HG03575 (cell line): Measurements from ENCODE around the gene ERFE.
"Not testable (repeated sequence)": the region's sequence is repeated elsewhere in the genome, so short reads cannot be mapped to it uniquely, and the experiment has no call there.

ENCODE experiments used
- ATAC-seq: cut with Tn5 transposase; IDR thresholded peaks from one replicate; pipeline ENCODE4 v1.9.1; 2021; ENCODE audit not compliant: unreplicated experiment, insufficient number of reproducible peaks, low FRiP score; ENCODE audit errors: extremely low read depth

Gene ERFE

DNA sequence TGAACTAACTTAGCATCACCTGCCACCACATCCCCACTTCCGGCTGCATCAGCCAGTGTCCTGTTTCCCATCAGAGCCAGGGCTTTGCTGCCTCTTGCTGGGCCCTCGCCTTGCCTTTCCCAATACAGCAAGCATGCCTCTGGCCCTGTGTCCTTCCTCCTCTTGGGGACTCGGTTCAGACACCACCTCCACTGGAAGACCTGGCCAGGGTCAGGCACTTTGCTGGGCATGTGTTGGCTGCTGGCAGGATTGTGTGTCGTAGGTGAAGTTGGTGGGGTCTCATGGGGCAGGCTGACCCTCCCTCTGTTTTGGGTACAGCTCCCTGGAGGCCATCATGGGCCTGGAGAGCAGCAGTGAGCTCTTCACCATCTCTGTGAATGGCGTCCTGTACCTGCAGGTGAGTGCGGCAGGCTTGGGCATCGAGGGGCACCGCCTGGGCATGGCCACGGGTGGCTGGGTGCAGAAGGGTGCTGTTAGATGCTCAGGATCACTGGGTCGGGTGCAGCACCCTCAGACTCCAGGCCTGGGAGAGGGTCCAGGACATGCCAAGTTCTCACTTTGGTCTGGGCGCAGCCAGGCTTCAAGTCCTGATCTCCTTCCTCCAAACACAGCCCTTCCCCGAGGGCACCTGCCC lies 6.6 kb downstream of the ERFE start:
- no peak for ATAC-seq

DNA sequence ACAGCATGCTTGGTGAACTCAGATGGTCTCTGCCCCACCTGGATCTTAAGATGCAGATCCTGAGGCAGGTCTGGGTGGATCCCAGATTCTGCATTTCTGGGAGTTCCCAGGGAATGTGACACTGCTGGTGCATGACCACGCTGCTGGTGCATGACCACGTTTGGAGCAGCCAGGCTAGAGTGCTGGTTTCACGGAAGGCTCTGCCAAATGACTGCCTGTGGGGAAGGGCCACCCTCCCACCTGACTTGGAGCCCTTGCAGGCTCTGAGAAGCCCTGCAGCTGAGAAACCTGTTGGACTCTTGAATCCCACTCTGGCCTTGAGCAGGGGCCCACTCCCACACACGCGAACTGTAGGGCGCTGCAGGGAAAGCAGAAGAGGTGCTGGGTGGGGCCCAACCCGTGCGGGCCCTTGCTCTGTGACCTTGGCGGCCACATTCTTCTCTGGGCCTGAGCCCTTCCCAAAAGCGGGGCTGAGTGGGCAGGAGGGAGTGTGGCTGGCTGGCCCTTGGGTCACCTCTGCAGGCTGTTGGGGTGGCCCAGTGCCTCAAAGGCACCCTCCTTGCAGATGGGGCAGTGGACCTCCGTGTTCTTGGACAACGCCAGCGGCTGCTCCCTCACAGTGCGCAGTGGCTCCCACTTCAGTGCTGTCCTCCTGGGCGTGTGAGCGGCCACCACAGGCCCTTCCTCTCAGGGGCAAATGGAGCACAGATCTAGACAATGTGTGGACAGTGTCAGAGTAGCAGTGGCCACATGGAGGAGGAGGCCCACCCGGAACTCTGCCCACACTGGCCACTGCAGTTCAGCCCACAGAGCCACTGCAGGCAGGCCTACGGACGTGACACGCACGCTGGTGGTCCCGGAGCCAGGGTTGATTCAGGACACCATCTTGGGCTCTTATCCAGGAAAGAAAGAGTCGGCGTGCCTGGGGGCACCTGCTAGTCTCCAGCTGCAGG lies 7.9 kb downstream of the ERFE start:
- no peak for ATAC-seq

DNA sequence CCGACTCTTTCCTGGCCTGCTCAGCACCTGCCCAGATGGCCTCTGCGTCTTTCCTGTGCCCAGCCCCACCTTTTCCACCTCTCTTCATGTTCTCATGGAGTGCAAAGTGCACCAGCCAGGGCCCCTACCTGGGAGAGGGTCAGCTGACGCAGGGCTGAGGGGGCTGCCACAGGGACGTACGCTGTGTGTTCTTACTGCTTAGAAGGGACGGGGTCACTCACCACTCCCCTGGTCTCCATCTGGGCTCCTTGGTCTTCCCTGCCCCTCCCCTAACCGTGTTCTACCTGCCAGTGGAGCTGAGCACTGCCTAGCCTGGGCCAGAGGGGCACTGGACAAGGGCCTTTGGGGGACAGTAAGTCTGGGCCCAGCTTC lies 8.6 kb downstream of the ERFE start:
- ATAC-seq = no peak

DNA sequence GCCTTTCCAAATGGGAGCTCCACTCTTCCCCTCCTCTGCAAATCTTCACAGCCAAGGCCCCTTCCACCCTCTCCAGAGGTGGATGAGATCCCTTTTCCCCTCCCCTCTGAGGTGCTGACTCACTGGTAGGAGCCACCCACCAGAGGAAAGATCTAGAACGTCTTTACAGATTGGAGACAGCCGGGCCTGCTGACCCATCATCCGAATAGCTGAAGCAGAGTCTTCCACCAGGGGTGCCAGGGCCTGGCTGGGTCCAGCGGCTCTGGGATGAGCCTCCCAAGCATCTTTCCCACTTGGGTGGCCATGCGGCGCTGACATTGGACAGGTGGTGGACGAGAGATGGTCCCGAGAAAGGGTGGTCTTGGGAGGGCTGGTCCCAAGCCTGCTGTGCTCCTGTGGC lies 9.0 kb downstream of the ERFE start:
- ATAC-seq = no peak

DNA sequence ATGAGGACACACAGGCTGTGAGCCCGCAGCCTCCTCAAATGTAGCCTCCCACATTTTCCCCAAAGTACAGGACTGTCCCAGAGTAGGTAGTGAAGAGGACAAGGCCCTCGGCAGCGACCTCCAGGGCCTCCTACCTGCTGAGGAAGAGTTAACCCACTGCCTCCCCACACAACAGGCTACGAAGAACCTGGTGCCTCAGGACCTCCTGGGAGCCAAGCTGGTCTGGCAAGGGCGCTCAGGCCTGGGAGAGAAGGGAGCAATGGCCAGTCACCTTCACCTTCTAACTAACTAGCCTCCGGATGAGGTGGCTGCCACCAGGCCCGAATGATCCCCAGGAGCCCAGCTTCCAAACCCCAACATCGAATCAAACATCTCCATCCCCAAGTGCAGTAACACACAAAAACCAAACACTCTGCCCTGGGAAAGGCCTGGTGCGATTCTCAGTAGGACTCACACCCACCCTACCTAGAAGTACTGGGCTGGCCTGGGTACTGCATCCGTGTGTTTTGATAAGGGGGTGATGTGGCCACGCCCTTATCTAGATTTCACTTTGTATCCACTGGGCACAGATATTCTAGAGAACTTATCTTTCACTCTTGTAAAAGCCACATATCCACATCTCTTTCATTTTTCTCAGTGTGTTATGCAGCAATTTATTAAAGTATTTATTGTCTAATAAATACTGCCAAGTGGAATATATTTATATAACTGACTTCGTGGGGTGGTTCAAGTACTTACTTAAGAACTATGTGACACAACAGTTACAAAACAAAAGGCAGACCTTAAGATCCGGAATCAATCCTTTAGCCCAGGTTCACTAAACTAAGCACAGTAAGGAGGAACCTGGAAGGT lies 9.7 kb downstream of the ERFE start:
- ATAC-seq = no peak

DNA sequence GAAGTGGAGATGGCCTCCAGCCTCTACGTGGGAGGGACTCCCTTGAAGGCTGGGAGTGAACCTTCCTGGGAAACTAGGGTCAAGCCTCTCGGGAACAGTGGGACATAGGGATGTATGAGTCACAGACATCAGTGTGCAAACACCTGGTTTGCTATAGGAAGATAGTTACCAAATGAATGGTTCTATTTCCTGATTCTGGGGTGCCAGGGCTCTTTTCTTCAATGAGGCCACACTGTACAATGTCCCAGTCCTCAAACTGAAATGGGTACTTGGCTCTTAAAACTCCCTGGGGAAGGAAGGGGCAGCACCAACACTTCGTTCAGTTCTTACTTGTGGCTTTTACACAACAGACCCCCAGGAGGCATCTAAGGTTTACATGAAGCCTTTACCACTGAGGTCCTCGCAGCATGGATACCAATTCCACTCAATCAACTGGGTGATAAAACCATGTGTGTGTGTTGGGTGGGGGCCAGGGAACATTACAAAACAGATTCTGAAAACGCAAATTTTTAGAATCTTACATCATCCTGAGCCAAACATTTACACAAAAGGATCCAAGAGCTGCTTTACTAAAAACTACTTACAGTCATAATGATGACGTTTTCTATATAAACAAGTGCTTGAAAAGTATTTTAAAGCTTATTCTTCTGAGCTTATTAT lies 10.4 kb downstream of the ERFE start:
- ATAC-seq = no peak

DNA sequence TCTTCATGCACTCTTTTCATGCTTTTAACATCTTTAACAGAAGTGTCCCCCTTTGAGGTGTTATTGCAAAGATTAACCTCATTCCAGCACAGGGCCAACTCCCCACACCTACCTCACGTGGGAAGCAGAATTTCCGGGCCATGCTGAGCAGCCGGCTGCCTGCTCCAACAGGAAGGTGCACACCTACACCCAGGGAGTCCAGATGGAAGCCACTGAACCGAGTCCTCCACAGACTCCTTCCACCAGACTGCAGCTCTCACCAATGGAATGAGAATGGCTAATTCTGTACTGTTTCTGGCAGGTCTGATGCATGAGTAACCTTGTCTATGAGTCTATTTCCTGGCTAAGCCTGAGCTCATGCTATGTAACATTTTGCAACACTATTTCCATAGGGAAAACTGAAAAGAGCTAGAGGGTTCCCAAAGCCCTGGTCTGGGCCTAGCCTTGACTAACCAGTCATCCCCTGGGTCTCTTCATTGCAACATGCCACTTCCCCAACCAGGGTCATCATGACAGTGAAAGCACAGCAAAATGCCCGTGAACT lies 11.0 kb downstream of the ERFE start:
- ATAC-seq = no peak

DNA sequence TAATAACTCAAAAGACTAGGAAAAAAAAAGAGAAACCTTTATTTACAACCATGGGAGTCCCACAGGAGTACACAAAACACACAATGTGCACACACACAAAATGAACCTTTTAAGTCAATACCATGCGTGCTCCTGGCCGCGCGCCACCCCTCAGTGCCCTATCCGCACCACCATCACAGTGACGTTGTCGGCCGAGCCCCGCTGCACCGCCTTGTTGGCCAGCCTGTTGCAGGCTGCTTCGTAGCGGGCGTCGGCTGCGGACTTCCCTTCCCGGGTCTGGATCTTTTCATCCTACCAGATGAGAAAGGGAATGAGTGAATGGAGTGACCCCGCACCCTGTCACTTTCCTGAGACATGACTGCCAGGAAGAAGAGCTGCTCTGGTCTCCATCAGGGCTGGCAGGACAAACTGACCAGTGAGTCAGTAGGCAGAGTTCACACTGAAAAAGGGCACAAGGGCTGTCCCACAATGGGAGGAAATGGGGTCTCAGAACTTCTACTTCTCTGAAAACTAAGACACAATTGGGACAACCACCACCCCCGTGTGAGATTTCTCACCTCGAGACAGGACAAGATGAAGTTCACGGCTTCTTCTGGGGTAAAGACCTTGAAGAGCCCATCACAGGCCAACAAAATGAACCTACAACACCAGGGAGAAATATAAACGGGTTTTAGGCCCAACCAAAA lies 11.8 kb downstream of the ERFE start:
- ATAC-seq = no peak

DNA sequence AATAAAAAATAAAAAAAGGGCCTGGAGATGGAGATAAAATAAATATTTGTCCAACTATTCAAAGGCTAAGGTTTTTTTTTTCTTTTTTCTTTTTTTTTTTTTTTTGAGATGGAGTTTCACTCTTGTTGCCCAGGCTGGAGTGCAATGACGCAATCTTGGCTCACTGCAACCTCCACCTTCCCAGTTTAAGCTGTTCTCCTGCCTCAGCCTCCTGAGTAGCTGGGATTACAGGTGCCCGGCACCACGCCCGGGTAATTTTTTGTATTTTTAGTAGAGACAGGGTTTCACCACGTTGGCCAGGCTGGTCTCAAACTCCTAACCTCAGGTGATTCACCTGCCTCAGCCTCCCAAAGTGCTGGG lies 12.3 kb downstream of the ERFE start:
- not testable (repeated sequence) for ATAC-seq

DNA sequence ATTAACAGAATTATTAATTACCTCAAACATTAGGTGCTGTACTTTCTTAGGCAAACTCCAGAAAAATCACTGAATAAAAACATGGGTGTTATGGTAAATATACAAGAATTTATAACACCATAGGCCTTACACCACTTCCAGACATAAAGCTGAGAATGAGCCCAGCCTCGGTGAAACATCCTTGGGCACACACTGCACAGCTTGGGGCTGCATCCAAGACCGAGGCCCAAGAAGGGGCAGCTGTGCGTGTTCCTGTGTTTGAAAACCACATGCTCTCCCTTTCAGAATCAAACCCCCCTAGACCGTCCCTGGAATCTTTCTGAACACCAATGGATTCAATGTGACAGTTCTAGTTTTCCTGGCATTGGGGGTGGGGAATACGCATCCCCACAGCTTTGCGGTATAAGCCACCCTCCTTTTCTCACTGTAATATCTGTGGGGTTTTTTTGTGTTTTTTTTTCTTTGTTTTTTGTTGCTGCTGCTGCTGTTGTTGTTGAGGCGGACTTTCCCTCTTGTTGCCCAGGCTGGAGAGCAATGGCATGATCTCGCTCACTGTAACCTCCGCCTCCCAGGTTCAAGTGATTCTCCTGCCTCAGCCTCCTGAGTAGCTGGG lies 12.9 kb downstream of the ERFE start:
- no peak for ATAC-seq

DNA sequence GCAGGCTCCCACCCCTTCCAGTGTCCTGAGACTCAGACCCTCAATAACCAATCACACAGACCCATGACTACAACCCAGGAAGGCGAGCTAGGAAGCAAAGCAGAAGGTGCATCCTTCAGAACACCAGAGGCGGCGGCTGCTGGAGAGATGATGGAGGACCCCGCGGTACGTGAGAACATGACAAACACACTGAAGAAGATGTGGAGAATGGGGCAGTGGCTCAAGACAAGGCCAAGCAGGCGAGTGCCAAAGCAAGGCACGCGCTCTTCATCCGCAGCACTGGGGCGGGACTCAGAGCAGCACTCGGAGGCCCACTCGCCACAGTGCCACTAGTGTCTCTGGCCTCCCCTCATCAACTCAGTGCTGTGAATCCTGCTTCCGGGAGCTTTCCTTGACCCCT lies 13.7 kb downstream of the ERFE start:
- ATAC-seq = no peak

DNA sequence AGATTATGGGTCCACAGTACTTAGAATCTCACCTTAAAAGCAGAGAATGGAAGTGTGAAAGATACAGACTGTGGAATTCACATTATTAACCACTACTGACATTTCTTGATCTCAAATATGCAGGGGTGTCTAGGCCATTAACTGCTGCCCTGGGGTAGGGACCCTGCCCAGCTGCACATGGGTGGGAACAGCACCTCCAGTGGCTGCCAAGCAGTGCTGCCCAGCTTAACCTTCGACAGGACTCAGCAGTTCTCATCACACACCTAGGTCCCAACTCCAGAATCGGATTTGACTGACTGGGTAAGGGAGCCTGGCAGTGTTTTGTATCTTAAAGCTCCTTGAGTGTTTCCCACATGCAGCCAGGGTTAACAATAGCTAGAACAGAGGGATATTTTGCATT lies 14.9 kb downstream of the ERFE start:
- no peak for ATAC-seq

DNA sequence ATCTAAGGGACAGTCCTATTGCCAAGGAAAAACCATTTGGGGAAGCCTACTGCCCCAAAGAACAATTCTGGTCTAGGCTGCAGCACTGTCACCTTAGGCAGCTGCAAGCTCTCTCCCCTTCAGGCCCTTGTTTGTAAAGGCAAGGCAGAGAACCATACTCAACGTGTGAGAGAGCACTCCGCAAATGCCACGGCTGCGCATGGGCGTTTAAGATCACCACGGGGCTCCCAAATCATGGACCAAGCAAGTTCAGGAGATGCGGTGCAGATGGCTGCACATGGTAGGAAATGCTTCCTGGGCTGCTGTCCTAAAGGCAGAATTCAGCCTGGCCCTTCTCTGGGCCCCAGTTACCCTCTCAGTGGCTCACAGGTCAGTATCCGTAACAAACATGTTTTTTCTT lies 15.5 kb downstream of the ERFE start:
- ATAC-seq = no peak

DNA sequence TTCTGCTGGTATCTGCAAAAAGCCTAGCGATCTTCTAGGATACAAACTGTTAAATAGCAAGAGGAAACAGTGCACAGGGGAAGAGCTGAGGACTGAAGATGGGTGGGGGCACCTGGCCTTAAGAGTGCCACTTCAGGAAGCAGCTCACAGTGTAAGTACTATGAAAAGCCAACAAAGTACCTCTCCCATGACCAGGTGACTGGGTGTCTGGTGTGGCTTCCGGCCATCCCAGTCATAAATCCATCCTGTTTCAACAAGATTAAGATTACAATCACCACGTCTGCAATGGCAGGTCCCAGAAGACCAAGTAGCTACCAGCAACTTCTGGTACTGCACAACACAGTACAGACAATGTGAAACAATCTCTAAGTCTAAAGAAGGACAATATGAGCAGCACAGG lies 15.9 kb downstream of the ERFE start:
- no peak for ATAC-seq

DNA sequence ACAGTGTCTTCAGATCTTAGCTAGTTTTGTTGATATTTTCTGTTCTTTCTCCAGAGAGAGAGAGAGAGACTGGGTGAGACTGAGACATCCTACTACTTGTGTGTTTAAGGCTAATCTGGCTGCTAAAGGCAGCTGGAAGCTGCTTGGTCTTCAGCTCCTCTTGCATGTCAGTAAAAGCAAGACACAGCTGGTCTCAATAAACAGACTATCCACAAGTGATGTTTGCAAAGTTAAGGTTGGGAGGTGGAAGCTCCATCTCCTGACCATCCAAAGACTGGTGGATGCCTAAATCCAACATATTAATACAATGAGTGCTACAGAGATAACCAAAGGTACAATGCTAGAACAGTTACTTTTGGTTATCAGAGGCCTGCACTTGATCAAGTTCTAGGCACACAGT lies 17.8 kb downstream of the ERFE start:
- ATAC-seq = no peak

DNA sequence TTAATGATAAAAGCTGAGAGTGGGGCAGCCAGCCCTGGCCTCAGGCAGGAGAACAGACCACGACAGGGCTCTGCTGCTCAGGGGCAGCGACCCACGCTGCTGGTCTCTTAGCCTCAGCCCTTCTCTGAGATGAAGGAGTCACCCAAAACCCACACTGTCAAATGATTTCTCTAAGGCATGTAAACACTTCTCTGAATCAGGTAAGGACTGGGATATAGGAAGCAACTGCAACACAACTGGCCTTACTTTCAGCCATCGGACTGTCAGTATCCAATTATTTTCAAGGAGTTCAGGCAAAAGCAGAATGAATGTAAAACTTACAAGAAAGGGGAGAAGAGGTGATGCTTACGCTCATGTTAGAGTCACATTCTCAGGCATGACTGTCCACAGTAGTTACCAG lies 21.8 kb downstream of the ERFE start:
- ATAC-seq = no peak

DNA sequence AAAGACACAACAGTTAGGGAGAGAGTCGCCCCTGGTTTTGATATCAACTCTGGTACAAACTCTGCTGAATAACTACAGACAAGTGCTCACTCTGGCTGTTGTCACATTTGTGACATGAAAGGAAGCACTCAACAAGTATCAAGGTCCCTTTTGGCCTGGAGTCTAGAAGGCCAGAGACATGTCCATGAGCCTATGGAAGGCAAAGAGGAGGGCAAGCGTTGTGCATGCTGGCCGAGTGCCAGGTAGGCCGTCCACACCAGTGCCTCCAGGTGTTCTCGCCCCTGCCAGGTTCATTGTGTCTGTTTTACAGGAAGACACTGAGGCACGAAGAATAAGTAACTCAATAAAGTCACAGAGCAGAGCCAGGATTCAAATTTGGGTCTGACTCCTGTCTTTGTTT lies 23.6 kb downstream of the ERFE start:
- ATAC-seq = no peak

DNA sequence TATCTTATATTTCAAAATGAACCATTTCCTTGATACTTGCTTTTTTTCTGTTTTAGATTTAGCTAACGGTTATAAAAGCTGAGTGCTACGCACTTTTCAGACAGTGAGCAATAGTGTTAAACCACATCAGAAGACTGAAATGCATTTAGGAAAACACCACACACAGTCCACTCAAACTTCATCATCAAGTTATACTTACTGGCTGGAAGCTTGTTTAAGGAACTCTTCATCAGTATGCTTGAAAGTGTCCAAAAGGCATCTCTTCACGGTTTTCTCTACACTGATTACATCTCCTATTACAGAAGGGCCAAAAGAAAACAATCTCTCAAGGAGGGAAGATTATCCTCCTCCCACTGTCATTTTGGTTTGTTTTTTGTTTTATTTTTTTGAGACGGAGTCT lies 25.1 kb downstream of the ERFE start:
- ATAC-seq = no peak
